Activated T-cell treated with anti-CD3 and anti-CD28 coated beads, Interleukin-2, amount 50 U/mL, for 48 hours (primary cell): Measurements from ENCODE around the gene TBC1D17.
"Not testable (repeated sequence)": the region's sequence is repeated elsewhere in the genome, so short reads cannot be mapped to it uniquely, and the experiment has no call there.

Experiments used
- DNase-seq, 2 experiments: peaks; one replicate each; pipeline ENCODE4 v3.0.0-alpha.2; 2020

Gene TBC1D17

DNA sequence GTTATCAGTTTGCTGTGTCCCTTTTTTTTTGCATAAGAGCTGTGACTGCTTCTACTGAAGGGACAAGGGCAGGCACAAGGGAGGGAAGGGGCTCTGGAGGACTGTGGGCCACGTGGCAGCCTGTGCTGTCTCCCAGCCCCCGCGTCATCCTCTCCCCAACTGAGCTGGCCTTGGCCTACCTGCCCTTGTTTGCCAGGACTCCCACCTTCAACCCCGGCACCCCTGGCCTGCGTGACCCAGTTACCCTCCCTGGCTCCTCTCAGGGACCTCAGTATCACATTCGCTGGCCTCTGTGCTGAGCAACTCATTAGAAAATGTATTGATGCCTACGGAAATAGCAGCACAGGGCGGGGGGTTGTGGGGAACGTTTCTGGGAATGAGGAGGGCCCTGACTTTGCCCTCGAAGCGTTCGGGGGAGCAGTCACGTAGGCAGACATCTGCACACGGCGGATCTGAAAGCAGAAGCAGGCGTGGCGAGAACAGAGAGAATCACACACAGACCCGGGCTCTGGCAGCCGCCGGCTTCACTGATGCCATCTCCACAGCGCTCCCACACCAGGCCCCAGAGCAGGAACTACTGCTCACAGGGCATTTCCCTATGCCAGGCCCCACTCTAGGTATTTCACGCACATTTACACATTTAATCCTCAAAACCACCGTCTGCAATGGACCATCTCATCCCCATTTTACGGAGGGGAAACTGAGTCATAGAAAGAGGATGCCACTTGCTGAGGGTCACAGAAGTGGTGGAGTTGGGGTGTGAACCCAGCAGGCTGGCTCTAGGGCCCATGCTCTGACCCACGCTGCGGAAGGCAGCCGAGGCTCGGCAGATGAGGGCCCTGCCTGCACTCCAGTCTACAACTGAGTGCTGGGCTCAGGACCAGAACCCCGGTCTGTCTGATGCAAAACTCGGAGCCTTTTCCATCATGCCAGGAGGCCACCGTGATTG lies 45.8 kb downstream of the TBC1D17 start:
- DNase-seq = no peak

DNA sequence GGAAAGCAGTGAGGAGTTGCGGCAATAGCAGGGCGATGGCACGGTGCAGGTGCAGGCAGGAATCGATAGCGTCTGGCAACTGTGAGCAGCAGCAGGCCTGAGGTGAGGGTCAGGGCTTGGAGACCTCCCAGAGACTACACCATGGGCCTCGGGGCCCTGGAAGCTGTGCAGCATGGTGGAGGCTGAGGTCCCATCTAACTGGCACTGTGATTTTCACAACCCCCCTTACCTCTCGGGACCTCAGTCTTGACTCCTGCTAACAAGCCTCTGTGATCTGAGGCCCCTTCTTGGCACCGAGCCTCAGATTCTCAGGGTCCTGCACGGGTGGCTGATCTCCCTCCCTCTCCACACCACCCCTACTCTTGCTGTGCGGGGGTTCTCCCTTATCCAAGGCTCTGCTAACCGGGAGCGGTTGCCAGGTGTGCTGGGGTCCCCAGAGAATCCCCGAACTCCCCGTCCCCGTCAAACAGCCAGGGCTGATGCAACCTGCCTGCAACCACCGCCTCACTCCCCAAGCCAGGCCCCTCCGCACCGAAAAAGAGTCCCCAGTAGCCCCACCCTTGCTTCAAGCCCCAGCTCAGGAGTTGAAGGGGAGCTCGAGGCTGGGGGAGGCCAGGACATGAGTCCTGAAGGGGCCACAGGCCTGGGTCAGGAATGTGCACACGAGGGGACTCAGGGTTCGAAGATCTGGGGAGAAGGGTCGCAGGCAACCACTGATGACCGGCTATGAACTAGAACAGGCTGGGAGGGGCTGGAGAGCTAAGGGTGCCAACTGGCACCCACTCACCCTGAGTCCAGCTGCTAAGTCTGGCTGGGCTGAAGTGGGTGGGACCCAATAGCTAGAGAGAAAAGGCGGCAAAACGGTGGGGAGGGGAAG lies 46.7 kb downstream of the TBC1D17 start:
- no peak for DNase-seq

DNA sequence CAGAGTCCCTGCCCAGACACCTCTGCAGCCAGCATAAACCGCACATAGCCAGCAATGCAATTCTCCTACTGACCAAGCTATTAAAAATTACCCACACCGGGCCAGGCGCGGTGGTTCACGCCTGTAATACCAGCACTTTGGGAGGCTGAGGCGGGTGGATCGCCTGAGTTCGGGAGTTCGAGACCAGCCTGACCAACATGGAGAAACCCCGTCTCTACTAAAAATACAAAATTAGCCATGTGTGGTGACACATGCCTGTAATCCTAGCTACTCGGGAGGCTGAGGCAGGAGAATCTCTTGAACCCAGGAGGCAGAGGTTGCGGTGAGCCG lies 47.3 kb downstream of the TBC1D17 start:
- not testable (repeated sequence) for DNase-seq

DNA sequence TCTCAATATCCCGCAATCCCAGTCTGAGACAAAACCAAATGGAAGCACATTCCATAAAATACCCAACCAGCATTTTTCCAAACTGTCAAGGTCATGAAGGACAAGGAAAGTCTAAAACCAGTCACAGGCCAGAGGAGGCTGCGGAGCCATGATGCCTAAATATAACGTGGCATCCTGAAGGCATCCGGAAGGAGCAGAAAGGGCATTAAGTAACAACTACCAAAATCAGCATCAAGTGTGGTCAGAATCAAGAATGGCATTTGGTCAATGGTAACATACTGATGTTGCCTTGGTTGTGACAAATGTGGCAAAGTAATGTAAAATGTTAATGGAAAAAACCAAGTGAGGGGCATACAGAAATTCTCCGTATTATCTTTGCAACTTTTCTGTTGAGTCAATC lies 48.0 kb downstream of the TBC1D17 start:
- DNase-seq = no peak

DNA sequence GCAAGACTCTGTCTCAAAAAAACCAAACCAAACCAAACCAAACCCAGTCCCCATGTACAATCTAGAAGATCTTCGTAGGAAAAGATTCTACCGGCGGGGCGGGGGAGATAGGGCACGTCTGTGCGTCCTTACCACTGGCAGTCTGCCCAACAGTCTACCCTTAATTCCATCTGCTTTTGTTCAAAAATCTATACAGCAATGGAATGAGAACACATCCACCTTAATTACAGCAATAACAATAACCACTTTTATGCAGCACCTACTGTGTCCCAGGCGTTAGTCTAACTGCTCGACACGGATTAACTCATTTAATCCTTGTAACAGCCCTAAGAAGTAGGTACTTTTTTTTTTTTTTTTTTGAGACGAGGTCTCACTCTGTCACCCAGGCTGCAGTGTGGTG lies 49.0 kb downstream of the TBC1D17 start:
- DNase-seq = no peak

DNA sequence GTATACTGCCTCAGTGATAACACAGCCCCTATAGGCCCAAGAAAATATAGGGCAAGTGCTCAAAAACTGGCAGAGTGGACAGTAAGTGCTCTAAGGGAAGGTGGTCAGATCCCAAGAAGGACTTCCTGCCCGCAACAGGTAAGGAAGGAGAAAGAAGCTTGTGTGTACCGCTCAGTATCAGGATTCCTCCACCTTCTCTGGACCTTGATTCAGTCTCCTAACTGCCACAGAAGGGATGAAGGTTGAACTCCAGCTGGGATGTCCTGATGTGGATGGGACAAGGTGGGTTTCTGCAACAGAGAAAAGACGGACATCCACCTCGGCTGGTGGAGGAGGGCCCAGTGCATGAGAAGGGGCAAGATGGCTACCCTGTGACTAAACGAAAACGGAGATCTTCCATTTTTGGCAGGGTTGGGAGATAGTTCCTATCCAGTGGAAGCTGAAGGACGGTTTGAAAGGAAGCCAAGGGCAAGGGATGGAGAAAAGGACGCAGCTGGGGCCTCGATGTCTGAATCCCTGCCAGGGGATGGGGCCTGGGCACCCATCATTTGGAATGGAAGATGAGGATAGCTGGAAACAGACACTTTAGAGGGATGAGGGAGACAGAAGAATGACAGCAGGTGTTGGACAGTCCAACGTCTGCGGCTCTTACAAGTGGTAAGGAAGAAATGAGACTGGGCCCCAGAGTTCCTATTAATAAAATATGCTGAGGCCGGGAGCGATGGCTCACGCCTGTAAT lies 50.2 kb downstream of the TBC1D17 start:
- DNase-seq = no peak

DNA sequence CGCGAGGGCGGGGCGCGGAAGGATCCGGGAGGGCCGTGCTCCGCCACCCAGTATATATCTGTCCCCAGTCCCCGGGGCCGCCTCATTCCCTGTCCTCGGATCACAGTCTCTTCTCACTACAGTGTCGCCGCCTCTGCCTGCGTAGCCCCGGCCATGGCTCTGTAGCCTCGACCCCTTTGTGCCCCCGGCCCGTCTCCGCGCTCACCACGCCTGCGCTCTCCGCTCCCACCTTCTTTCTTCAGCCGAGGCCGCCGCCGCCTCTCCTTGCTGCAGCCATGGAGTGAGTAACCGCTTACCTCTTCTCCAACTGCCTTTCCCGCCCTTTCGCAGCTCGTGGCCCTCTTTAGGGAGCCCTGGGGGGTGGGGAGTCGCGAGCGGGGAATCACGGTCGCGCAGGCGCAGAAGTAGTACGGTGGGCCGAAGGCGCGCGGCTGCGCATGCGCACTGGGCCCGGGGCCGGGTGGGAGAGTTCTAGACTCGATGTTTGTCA lies 51.7 kb downstream of the TBC1D17 start, which contains the start of the genes ATF5 and NUP62:
TSS of gene ATF5 (plus strand) at position 85 of the 490 bp plus-strand sequence. CDS start 1,646 bp downstream, outside the sequence.
TSS of gene NUP62 (minus strand) at position 384 of the 490 bp plus-strand sequence. CDS start 19,697 bp downstream, outside the sequence.
- peak; percentile 95 for DNase-seq

DNA sequence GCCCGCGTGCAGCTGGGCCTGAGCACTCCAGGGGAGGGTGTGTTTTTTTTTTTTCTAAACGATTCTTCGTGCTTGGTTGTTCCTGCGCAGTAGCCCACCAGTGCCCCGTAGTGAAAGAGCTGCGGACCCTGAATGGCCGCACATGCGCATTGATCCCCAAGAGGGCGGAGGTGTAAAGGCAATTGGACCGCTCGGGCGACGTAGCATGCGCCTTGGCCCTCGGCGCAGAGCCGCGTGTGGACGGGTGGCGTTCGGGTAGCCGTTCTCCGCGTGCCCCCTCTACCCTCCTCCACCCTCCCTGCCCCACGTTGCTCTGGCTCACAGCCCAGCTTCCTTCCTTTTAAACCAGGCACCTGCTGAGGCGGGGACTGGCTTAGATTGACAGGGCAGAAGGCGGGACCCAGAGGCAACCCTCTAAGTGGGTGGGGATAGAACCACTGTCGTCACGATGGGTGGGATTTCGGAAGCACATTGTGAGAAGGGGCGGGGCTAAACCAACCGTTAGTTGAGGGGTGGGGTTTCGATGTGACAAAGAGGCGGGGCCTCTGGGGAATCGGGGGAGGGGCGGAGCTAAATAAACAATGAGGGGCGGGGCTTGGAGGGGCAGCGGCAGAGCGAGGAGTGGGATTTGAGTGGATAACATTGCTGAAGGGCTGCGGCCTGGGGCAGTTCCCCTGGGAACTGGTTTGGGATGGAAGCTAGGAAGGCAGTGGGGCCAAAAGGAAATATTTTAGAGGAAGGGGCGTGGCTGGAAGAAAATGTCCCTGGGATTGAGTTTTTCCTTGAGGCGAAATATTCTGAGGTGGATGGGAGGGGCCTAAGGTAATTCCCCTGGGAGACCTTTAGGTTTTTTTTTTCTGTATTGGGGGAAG lies 52.3 kb downstream of the TBC1D17 start:
- DNase-seq = peak; percentile 96

DNA sequence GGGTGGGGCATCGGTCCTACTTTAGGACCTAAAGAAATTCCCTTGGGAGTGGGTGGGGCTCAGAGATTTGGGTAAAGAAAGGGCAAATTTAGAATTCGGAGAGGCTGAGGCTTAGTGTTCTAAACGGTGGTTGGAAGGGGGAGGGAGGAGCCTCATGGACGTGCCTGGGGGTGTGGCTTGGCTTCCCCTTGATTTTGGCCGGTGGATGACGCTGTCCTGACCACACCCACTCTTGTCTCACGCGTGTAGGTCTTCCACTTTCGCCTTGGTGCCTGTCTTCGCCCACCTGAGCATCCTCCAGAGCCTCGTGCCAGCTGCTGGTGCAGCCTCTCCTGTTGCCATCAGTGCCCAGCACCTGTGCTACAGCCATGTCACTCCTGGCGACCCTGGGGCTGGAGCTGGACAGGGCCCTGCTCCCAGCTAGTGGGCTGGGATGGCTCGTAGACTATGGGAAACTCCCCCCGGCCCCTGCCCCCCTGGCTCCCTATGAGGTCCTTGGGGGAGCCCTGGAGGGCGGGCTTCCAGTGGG lies 53.0 kb downstream of the TBC1D17 start:
- DNase-seq = no peak

DNA sequence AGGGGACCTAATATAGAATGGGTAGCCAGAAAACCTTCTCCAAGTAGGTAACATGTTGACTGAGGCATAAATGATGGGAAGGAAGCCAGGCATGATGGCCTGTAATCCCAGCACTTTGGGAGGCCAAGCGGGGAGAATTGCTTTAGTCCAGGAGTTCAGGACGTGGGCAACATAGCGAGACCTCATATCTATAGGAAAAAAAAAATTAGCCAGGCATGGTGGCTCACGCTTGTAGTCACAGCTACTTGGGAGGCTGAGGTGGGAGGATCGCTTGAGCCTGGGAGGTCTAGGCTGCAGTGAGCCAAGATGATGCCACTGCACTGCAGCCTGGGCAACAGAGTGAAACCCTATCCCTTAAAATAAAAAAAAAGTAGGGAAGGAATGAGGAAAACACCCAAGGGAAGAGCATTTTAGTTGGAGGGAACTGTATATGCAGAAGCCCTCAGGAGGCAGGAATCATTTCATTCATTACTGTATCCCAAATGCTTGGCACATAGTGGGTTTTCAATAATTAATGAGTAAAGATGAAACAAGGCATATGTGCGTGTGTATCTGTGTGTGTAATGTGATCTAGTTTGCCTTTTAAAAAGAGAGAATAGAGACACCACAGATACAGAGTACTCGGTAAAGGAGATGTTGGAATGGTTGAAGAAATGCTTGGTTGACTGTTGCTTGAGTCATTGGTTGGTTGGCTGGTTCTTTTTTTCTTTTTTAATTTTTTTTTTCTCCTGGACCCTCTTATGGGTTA lies 54.0 kb downstream of the TBC1D17 start:
- no peak for DNase-seq

DNA sequence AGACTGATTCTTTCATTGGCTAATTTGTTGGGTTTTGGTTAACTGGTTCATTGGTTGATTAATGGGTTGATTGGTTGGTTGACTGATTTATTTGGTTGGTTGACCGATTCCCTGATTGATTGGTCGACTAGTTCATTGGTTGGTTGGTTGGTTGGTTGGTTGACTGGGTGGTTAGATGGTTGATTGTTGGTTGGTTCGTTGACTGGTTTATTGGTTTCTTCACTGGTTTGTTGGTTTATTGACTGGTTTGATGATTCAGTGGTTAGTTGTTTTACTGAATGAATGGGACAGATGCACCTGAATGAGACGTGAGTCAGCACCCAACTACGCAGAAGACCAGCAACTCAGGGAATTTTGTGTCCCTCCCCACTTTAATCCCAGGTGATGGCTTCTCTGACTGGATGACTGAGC lies 54.5 kb downstream of the TBC1D17 start:
- DNase-seq = no peak

DNA sequence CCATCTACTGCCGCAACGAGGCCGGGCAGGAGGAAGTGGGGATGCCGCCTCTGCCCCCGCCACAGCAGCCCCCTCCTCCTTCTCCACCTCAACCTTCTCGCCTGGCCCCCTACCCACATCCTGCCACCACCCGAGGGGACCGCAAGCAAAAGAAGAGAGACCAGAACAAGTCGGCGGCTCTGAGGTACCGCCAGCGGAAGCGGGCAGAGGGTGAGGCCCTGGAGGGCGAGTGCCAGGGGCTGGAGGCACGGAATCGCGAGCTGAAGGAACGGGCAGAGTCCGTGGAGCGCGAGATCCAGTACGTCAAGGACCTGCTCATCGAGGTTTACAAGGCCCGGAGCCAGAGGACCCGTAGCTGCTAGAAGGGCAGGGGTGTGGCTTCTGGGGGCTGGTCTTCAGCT lies 55.2 kb downstream of the TBC1D17 start:
- peak; percentile 55 for DNase-seq

DNA sequence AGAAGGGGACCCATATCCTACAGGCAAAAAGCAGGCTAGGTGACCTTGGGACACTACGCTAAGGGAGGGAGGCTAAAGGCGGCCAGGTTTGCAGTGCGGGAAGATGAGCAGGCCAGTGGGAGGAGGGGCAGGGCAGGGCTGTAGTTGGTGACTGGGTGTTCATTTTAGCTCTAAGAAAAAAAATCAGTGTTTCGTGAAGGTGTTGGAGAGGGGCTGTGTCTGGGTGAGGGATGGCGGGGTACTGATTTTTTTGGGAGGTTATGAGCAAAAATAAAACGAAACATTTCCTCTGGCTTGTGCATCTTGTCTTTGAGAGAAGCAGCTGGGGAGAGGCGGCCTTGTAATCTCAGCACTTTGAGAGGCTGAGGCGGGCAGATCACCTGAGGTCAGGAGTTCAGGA lies 56.1 kb downstream of the TBC1D17 start:
- DNase-seq = no peak

DNA sequence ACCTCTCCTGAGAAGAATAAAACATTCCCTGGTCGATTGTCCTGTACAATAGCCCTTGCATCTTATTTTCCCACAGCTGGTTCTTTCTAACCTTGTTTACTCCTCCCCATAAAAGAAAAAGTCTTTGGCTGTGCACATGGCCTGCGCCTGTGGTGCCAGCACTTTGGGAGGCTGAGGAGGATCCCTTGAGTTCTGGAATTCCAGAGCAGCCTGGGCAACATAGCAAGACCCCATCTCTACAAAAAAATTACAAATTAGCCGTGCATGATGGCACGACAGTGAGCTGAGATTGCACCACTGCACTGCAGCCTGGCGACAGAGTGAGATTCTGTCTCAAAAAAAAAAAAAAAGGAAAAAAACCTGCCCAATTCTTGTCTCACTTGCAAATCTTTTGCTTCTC lies 59.0 kb downstream of the TBC1D17 start:
- no peak for DNase-seq

DNA sequence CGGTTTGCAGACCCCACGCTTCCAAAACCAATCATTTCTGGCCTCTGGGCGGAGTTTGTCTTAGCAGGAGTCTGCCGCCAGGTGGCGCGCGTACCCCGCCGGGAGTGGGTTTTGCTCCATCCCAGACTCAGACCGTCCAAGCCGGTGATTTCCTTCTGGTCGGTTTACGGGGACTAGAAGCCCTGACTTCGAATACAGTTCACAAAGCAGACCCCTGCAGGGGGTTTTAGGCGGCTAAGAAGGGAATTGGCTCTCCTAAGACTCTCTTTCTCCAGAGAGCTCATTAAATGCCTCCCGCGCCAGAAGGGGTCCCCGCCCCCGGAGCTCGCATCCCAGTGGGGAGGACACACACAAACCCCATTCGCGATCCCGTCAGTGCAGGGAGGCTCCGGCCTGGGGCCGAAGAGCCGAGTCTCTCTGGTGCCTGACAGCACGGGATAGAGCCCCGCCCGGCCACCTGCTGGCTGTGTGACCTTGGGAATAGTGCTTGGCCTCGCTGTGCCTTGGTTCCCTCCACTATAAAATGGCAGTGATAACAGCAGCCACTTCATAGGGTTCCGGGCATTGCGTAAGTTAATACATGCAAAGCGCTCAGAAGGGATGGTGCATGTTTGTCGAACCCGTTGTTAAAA lies 60.4 kb downstream of the TBC1D17 start:
- DNase-seq = peak; percentile 91
